ENCODE data around the gene ULK3. TPM values are rescaled to one million over a fixed set of nuclear protein-coding genes. Genes with fewer than 3 reads are reported as not detected.

Gene ULK3
- total RNA-seq, 1 donor from 2014 or later, result 17.4 TPM

DNA sequence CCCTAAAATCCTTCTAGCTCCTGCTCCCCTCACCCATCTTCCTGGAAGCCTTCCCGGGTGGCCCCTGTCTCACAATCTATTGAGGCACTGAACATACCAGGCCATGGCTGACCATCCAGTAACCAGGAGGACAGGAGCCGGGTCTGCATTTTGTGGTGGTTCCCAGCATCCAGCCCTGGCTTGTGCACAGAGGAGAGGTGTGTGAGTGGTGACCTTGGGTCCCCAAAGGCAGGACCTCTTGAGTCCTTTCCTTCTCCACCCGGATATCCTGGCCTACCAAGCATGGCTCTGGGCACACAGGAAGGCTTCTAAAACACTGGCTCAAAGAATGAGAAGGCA, 53.2 kb downstream of the ULK3 start:
- H3K27me3 ChIP-seq (ENCODE audit: control insufficient read depth, insufficient read depth, low read length), result no peaks in the 10 kb centered on the region
- FAIRE-seq (no peak), DNase-seq (ENCODE audit: low read depth) (no peak)
- no peak overlapping the region for H3K4me3 ChIP-seq (ENCODE audit: low read depth, low read length)
- TF ChIP-seq, protein P1, sequence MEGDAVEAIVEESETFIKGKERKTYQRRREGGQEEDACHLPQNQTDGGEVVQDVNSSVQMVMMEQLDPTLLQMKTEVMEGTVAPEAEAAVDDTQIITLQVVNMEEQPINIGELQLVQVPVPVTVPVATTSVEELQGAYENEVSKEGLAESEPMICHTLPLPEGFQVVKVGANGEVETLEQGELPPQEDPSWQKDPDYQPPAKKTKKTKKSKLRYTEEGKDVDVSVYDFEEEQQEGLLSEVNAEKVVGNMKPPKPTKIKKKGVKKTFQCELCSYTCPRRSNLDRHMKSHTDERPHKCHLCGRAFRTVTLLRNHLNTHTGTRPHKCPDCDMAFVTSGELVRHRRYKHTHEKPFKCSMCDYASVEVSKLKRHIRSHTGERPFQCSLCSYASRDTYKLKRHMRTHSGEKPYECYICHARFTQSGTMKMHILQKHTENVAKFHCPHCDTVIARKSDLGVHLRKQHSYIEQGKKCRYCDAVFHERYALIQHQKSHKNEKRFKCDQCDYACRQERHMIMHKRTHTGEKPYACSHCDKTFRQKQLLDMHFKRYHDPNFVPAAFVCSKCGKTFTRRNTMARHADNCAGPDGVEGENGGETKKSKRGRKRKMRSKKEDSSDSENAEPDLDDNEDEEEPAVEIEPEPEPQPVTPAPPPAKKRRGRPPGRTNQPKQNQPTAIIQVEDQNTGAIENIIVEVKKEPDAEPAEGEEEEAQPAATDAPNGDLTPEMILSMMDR (IDR thresholded peaks at IDR 0.05; ENCODE audit: insufficient read depth, low read length, severe bottlenecking), result no peak
- H3K36me3 ChIP-seq (ENCODE audit: control insufficient read depth, insufficient read depth, low read length), result peaks cover 3% of the 10 kb centered on the region

DNA sequence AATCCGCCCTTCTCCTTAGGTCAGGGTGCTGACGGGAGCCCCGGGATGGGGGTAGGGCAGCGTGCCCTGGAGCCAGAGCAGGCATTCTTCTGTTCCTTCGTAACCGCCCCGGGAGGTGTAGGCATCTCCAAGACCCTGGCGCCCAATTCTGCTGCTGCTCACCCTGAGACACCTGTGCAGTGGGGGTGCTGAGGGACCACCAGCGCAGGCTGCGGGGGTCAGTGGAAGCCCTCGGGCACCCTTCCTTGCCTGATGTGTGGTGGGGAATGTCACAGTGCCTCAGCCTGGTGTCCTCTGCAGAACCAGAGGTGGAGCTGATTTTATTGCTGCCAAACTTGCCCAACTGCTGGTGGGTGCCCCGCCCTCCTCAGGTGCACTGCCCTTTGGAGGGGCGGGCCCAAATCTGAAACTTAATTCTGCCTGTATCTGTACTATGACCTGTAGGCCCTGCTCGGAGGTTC, 53.8 kb downstream of the ULK3 start:
- Histone ChIP-seq H3K4me3 (ENCODE audit: low read depth, low read length) (no peak overlapping the region), H3K27me3 (ENCODE audit: control insufficient read depth, insufficient read depth, low read length) (no peaks in the 10 kb centered on the region), H3K36me3 (ENCODE audit: control insufficient read depth, insufficient read depth, low read length) (peaks cover 3% of the 10 kb centered on the region)
- no peak for DNase-seq (ENCODE audit: low read depth)
- no peak for FAIRE-seq
- TF ChIP-seq, protein P1 (IDR thresholded peaks at IDR 0.05; ENCODE audit: insufficient read depth, low read length, severe bottlenecking), result no peak

DNA sequence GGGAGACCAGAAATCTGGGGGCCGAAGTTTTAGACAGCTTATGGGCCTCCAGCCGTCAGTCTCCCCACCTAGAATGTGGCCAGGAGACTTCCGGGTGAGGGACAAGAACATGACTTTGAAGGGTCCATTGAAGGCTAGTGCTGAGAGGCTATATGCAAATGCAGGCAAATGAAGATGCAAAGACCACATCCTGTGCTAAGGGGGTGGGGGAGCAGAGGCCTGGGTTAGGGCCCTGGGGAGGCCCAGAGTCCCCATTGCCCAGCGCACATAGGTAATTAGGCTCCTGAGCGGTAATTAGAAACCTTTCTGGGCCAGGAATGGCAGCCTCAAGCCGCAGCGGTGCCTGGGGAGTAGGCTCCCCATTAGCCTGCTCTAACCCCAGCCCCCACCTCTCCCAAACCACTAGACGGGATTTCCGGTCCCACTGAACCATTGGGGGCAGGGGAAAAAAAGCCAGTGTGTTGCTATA, 54.2 kb downstream of the ULK3 start:
- Histone ChIP-seq H3K36me3 (ENCODE audit: control insufficient read depth, insufficient read depth, low read length) (peaks cover 6% of the 10 kb centered on the region), H3K27me3 (ENCODE audit: control insufficient read depth, insufficient read depth, low read length) (no peaks in the 10 kb centered on the region), H3K4me3 (ENCODE audit: low read depth, low read length) (no peak overlapping the region)
- FAIRE-seq (no peak), DNase-seq (ENCODE audit: low read depth) (no peak)
- TF ChIP-seq, protein P1 (IDR thresholded peaks at IDR 0.05; ENCODE audit: insufficient read depth, low read length, severe bottlenecking), result no peak

DNA sequence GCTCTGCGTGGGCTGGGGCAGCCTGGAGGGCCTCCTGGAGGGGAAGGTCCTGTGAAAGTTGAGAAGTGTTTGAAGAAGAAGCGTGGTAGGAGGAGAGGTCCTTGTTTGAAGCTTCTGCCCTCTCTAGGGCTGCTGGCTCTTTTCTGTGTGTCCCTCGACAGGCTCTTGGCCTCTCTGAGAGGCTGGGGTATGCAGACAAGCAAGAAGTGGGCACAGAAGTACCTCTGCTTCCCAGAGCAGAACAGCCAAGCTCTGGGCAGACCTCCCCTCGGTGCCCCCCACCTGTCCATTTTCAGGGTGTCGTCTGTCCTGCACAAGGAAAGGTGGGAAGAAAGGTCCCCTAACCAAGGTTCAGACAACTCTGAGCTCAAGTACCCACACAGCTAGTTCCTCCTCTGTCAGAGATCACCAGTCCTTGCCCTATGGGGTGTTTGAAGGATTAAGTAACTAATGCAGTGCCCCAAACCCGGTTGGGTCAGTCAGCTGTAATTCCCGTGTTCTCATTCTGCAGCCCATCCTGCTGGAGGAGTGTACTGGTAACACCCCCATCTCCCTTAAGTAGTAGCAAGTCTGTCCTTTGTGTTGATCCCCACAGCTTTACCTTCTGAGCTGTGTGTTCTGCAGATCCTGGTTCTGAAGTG, 54.8 kb downstream of the ULK3 start:
- DNase-seq (ENCODE audit: low read depth), result no peak
- H3K4me3 ChIP-seq (ENCODE audit: low read depth, low read length), result no peak overlapping the region
- TF ChIP-seq, protein P1 (IDR thresholded peaks at IDR 0.05; ENCODE audit: insufficient read depth, low read length, severe bottlenecking), result no peak
- peaks cover 4% of the 10 kb centered on the region for H3K36me3 ChIP-seq (ENCODE audit: control insufficient read depth, insufficient read depth, low read length)
- FAIRE-seq, result no peak
- H3K27me3 ChIP-seq (ENCODE audit: control insufficient read depth, insufficient read depth, low read length), result no peaks in the 10 kb centered on the region

DNA sequence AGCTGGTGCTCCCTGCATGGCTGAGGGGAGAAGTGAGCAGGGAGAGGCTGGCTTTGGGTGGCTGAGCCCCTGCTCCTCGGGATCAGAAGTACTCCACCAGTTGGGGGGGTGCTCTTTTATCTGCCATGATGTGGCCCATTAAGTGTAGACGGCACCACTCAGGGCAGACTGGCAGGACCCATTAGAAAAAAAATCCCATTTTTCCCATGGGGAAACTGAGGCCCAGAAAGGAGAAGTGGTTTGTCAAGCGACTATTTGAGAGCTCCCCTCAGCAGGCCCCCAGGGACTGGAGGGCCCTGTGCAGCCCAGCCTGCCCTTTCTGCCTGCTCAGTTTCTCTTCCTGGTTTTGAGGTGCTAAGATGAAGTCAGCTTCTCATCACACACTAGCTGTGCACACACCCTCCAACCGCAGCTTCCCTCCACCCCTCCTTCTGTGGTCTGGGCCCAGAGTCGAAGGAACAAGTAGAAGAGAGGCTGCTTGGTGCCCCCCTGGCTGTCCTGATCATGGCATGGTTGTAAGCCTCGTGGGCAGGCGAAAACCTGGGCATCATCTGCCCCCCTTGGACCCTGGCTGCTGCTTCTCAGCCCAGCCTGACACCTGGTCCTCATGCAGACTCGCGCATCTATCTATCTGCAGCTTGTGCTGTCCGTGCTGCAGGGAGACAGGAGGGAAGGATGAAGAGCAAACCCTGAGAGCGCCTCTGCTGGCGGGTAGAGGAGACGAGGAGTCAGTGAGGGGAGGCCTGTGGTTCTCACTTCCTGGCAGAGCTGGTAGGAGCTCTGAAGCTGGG, 55.5 kb downstream of the ULK3 start:
- TF ChIP-seq, protein P1 (IDR thresholded peaks at IDR 0.05; ENCODE audit: insufficient read depth, low read length, severe bottlenecking), result peak; percentile 76
- Histone ChIP-seq H3K4me3 (ENCODE audit: low read depth, low read length) (no peak overlapping the region), H3K36me3 (ENCODE audit: control insufficient read depth, insufficient read depth, low read length) (peaks cover 4% of the 10 kb centered on the region), H3K27me3 (ENCODE audit: control insufficient read depth, insufficient read depth, low read length) (no peaks in the 10 kb centered on the region)
- FAIRE-seq (no peak), DNase-seq (ENCODE audit: low read depth) (peak; percentile 58)

Measured in bronchial epithelial cell (primary cell).